H1 (cell line): Measurements from ENCODE around the gene PYGB. TPM values are rescaled to one million over a fixed set of nuclear protein-coding genes. Genes with fewer than 3 reads are reported as not detected.

Experiments used
- CTCF ChIA-PET: fragments of 300-600 bp; sonication (Branson Sonifier 250); formaldehyde crosslinking; loops from one replicate; lab custom pipeline; 2021; ENCODE audit not compliant: partially characterized antibody; lab: Charles Lee
- POLR2A ChIA-PET: fragments of 300-600 bp; sonication (Branson Sonifier 250); formaldehyde crosslinking; loops from one replicate; lab custom pipeline; 2021; ENCODE audit warnings: inconsistent platforms; ENCODE audit not compliant: partially characterized antibody; lab: Charles Lee
- DNase-seq, 2 experiments: peaks; one replicate each; pipeline versions ENCODE4 v3.0.0 to v3.0.0-alpha.2; 2010 to 2022; ENCODE audit warnings: low spot score in 2 of 2, low read depth in 1 of 2, mixed read lengths in 1 of 2
- FAIRE-seq: peaks from 2 replicates; lab custom pipeline; 2011; peaks lifted over from hg19 to GRCh38; lab: Jason Lieb, UNC
- H2AFZ ChIP-seq: 2 replicates; pipeline ENCODE4 v1.8.1; 2012; ENCODE audit warnings: low read length, inconsistent platforms
- H2AK5ac ChIP-seq: 2 replicates; pipeline ENCODE4 v1.6.1; 2013; ENCODE audit warnings: low read depth, low read length
- H2BK120ac ChIP-seq: replicated peaks from 2 replicates; pipeline ENCODE3; 2013; ENCODE audit warnings: low read depth, low read length, inconsistent platforms
- H2BK12ac ChIP-seq: 2 replicates; pipeline ENCODE4 v1.6.1; 2013; ENCODE audit warnings: low read depth, low read length
- H2BK15ac ChIP-seq: 2 replicates; pipeline ENCODE4 v1.6.1; 2013; ENCODE audit warnings: low read length
- H2BK20ac ChIP-seq: 2 replicates; pipeline ENCODE4 v1.6.1; 2013; ENCODE audit warnings: low read length
- H2BK5ac ChIP-seq: 2 replicates; pipeline ENCODE4 v1.6.1; 2013; ENCODE audit warnings: low read depth, low read length
- H3K14ac ChIP-seq: 2 replicates; pipeline ENCODE4 v1.6.1; 2013; ENCODE audit warnings: inconsistent platforms; ENCODE audit not compliant: insufficient read length
- H3K18ac ChIP-seq: 2 replicates; pipeline ENCODE4 v1.6.1; 2013; ENCODE audit warnings: low read length; ENCODE audit errors: extremely low read depth
- H3K23ac ChIP-seq: 2 replicates; pipeline ENCODE4 v1.6.1; 2013; ENCODE audit warnings: inconsistent platforms; ENCODE audit not compliant: insufficient read length
- H3K23me2 ChIP-seq: 2 replicates; pipeline ENCODE4 v1.6.1; 2013; ENCODE audit warnings: low read depth, low read length
- H3K27ac ChIP-seq: 2 replicates; pipeline ENCODE4 v1.6.1; 2011; ENCODE audit warnings: low read depth, low read length, inconsistent platforms
- H3K27me3 ChIP-seq, 4 experiments: replicated peaks in 1 of 4; 1 replicate in 1 of 4; 2 replicates in 3 of 4; pipeline versions ENCODE4 v1.6.1 to v1.8.1; 2011 to 2013; ENCODE audit warnings: low read length in 3 of 4, mild to moderate bottlenecking in 3 of 4, inconsistent platforms in 2 of 4, mixed read lengths in 2 of 4, moderate library complexity in 1 of 4; ENCODE audit not compliant: control insufficient read depth in 3 of 4, insufficient read depth in 3 of 4; ENCODE audit errors: extremely low read depth in 1 of 4
- H3K36me3 ChIP-seq, 4 experiments: 2 replicates each; pipeline versions ENCODE4 v1.6.1 to v1.8.1; 2011 to 2013; ENCODE audit warnings: mild to moderate bottlenecking in 4 of 4, low read length in 3 of 4, moderate library complexity in 2 of 4, control low read depth in 1 of 4, inconsistent platforms in 1 of 4; ENCODE audit not compliant: insufficient read depth in 4 of 4, control insufficient read depth in 2 of 4
- H3K4ac ChIP-seq: replicated peaks from 2 replicates; pipeline ENCODE3; 2013; ENCODE audit warnings: low read length, low read depth, mixed read lengths, inconsistent platforms; ENCODE audit not compliant: insufficient read length
- H3K4me1 ChIP-seq, 4 experiments: replicated peaks in 1 of 4; 1 replicate in 1 of 4; 2 replicates in 3 of 4; pipeline versions ENCODE4 v1.6.1 to v1.8.1; 2011 to 2013; ENCODE audit warnings: low read length in 3 of 4, inconsistent platforms in 2 of 4, mixed read lengths in 1 of 4; ENCODE audit not compliant: insufficient read depth in 4 of 4, control insufficient read depth in 3 of 4
- H3K4me2 ChIP-seq, 2 experiments: 2 replicates each; pipeline versions ENCODE4 v1.6.1 to v1.8.1; 2011 to 2013; ENCODE audit warnings: low read depth in 2 of 2, low read length in 2 of 2, control low read depth in 1 of 2, inconsistent platforms in 1 of 2, mild to moderate bottlenecking in 1 of 2; ENCODE audit not compliant: insufficient read depth in 1 of 2
- H3K4me3 ChIP-seq, 4 experiments: fragments of 200-600, 300-600 bp in 1 of 4; sonication (generic), shearing (Covaris generic), sonication (Bioruptor Twin) in 1 of 4; 2 replicates each; pipeline versions ENCODE4 v1.5.1 to v1.8.1; 2011 to 2016; ENCODE audit warnings: low read length in 4 of 4, low read depth in 3 of 4, control low read depth in 2 of 4, inconsistent platforms in 2 of 4, mild to moderate bottlenecking in 2 of 4, mixed read lengths in 1 of 4, moderate library complexity in 1 of 4; ENCODE audit not compliant: insufficient read depth in 2 of 4; ENCODE audit errors: extremely low read depth in 1 of 4
- H3K56ac ChIP-seq: replicated peaks from 2 replicates; pipeline ENCODE3; 2013; ENCODE audit warnings: low read depth, mild to moderate bottlenecking, mixed read lengths, low read length, inconsistent platforms; ENCODE audit not compliant: insufficient read length
- H3K79me1 ChIP-seq: 2 replicates; pipeline ENCODE4 v1.6.1; 2013; ENCODE audit warnings: low read depth, low read length, control low read depth
- H3K79me2 ChIP-seq, 2 experiments: 2 replicates each; pipeline versions ENCODE4 v1.6.1 to v1.8.1; 2012 to 2013; ENCODE audit warnings: low read length in 2 of 2, mild to moderate bottlenecking in 2 of 2, inconsistent platforms in 1 of 2; ENCODE audit not compliant: insufficient read depth in 2 of 2, control insufficient read depth in 1 of 2
- H3K9ac ChIP-seq, 4 experiments: replicated peaks in 1 of 4; 1 replicate in 1 of 4; 2 replicates in 3 of 4; pipeline versions ENCODE4 v1.6.1 to v1.8.1; 2011 to 2013; ENCODE audit warnings: low read depth in 3 of 4, low read length in 3 of 4, control low read depth in 2 of 4, mild to moderate bottlenecking in 2 of 4, moderate library complexity in 2 of 4, inconsistent platforms in 1 of 4; ENCODE audit errors: extremely low read depth in 1 of 4
- H3K9me3 ChIP-seq, 2 experiments: 2 replicates each; pipeline versions ENCODE4 v1.6.1 to v1.8.1; 2012 to 2013; ENCODE audit warnings: mild to moderate bottlenecking in 2 of 2, moderate library complexity in 2 of 2, control low read depth in 1 of 2, inconsistent platforms in 1 of 2, low read depth in 1 of 2, low read length in 1 of 2, mixed read lengths in 1 of 2; ENCODE audit not compliant: insufficient read depth in 2 of 2
- H4K20me1 ChIP-seq, 2 experiments: replicated peaks in 1 of 2; 2 replicates each; pipeline versions ENCODE3 to v1.8.1; 2011 to 2013; ENCODE audit warnings: inconsistent platforms in 2 of 2, low read length in 2 of 2, mild to moderate bottlenecking in 1 of 2; ENCODE audit not compliant: insufficient read depth in 2 of 2, control insufficient read depth in 1 of 2
- H4K5ac ChIP-seq: 2 replicates; pipeline ENCODE4 v1.6.1; 2013; ENCODE audit warnings: low read length, low read depth, mixed read lengths, inconsistent platforms; ENCODE audit not compliant: insufficient read length
- H4K8ac ChIP-seq: 2 replicates; pipeline ENCODE4 v1.8.0; 2013; ENCODE audit warnings: mild to moderate bottlenecking, moderate library complexity, low read length, inconsistent platforms; ENCODE audit not compliant: insufficient read depth; ENCODE audit errors: extremely low read depth
- H4K91ac ChIP-seq: replicated peaks from 2 replicates; pipeline ENCODE3; 2013; ENCODE audit warnings: low read length, mixed read lengths, inconsistent platforms; ENCODE audit not compliant: insufficient read length
- EZH2 ChIP-seq: fragments of 200-600 bp; sonication (generic); IDR thresholded peaks from 2 replicates; pipeline ENCODE4 v1.7.1; 2012; ENCODE audit warnings: low read depth, mild to moderate bottlenecking, moderate library complexity, low read length, inconsistent platforms; ENCODE audit not compliant: severe bottlenecking
- FOSL1 ChIP-seq: IDR thresholded peaks from 2 replicates; pipeline ENCODE4 v1.6.1; 2011; ENCODE audit warnings: mild to moderate bottlenecking, low read depth, low read length, moderate library complexity; ENCODE audit not compliant: insufficient read depth
- MAFK ChIP-seq: IDR thresholded peaks from 2 replicates; pipeline ENCODE4 v1.6.1; 2012; ENCODE audit warnings: low read depth, mild to moderate bottlenecking, improper control_type of control experiment, low read length
- RAD21 ChIP-seq, 2 experiments: IDR thresholded peaks in 1 of 2; conservative IDR thresholded peaks in 1 of 2; 2 replicates each; pipeline ENCODE4 v1.6.1; 2011; ENCODE audit warnings: low read depth in 2 of 2, low read length in 2 of 2, improper control_type of control experiment in 1 of 2, inconsistent platforms in 1 of 2, mild to moderate bottlenecking in 1 of 2, moderate library complexity in 1 of 2
- SP1 ChIP-seq: IDR thresholded peaks from 2 replicates; pipeline ENCODE4 v1.6.1; 2011; ENCODE audit warnings: low read depth, low read length
- WGBS, 2 experiments: shearing (Covaris generic) in 1 of 2; methylation state at CpG; one replicate each; pipeline versions ENCODE4 v1.1.6 to v1.1.7; 2013 to 2015; ENCODE audit warnings: low lambda C conversion rate in 2 of 2, mixed read lengths in 2 of 2, inconsistent platforms in 1 of 2, low coverage in 1 of 2, missing lambda C conversion rate in 1 of 2; ENCODE audit not compliant: insufficient replicate concordance in 2 of 2, insufficient coverage in 1 of 2, insufficient read length in 1 of 2; ENCODE audit errors: extremely low coverage in 1 of 2, missing lambda C conversion rate in 1 of 2; 5-methylcytosine and 5-hydroxymethylcytosine counted together
- polyA plus RNA-seq, 7 experiments: library from polyadenylated mRNA; depleted of rRNA in 3 of 7; stranded (reverse) in 5 of 7; unstranded in 2 of 7; fragments of >200 nt in 5 of 7; fragments of 200-250 nt in 2 of 7; gene quantifications; 1 replicate in 5 of 7; 2 replicates in 1 of 7; 4 replicates in 1 of 7; pipeline versions ENCODE4 v1.2.1 to v1.2.3, GENCODE V29; 2011 to 2013; ENCODE audit warnings: missing spikeins in 2 of 7, mixed read lengths in 2 of 7
- total RNA-seq: library from RNA; stranded (reverse); fragmentation: NEBNext Ultra II Directional; extraction: Animal tissue kit (Norgen Biotek cat#: 25700); gene quantifications from 2 replicates; pipeline ENCODE4 v1.2.1, GENCODE V29; 2021
- TF ChIP-seq, protein P1 (sequence below), 3 experiments: IDR thresholded peaks; 1 replicate in 2 of 3; 2 replicates in 1 of 3; pipeline versions ENCODE4 v1.5.1 to v1.6.1; 2011; ENCODE audit warnings: low read length in 3 of 3, mild to moderate bottlenecking in 3 of 3, inconsistent platforms in 2 of 3, low read depth in 1 of 3, moderate library complexity in 1 of 3; ENCODE audit not compliant: insufficient read depth in 1 of 3; ENCODE audit errors: control extremely low read depth in 1 of 3

PYGB gene
- total and polyA plus RNA-seq, 2 of the 8 experiments (the other 6 are each of a cell fraction or from before 2014, with no cell fraction given) = 26.6 to 56.0 TPM

DNA sequence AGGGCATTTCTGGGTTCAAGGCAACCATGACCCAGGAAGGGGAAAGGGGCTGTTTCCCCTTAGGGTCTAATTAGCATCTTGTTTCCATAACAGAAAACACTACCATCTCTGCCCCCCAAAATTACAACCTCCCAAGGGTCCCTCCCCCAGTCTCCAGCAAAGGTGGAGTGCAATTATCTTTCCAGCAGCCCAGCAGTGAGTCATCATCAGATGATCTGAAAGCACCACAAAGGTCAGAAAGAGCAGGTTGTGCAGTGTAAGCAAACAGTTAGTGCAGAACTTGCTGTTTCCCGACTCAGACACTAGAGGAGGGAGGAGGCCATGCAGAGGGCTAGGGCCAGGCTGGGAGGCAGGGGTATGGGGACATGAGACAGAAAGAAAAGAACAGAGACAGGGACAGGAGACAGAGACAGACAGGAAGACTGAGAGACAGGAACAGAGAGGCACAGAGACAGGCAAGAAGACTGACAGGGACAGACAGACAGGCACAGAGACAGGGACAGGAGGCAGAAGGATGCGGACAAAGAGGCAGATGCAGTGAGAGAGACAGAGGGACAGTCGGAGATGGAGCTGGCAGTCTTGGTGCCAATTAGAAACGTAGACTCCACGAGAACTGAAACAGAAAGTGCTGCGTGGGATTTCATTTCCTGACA is 62.5 kb downstream of the PYGB start:
- no peak overlapping the region for H3K18ac ChIP-seq
- H2BK5ac ChIP-seq = peak overlapping the region; percentile 37; the same call in 1 of the 2 replicates
- no peak overlapping the region for H3K27ac ChIP-seq
- no peak overlapping the region for H4K8ac ChIP-seq
- H3K9ac ChIP-seq = no peak overlapping the region
- no peak overlapping the region for H3K4ac ChIP-seq
- no peak overlapping the region for H3K56ac ChIP-seq
- no peak overlapping the region for H4K5ac ChIP-seq
- no peaks in the 10 kb centered on the region; the same call in none of the 2 replicates for H3K79me1 ChIP-seq
- H2AK5ac ChIP-seq = no peak overlapping the region
- FAIRE-seq (no peak), DNase-seq (no peak)
- 89% methylated on average over 6 of the region's 6 CpGs; no CpG with 5 or more reads in 1 of the 2 experiments for WGBS, 2 experiments
- H3K9me3 ChIP-seq = peaks cover 0 to 4% of the 10 kb centered on the region in 2 experiments; a peak in 1 of 4 replicates
- H2BK12ac ChIP-seq = no peak overlapping the region; the same call in 1 of the 2 replicates
- no peak overlapping the region for H3K23ac ChIP-seq
- TF ChIP-seq EZH2 (no peak), RAD21 (IDR thresholded peaks at IDR 0.05 in 1 of 2, conservative IDR thresholded peaks at IDR 0.05 in 1 of 2; ENCODE audit: low read depth in 2 of 2, low read length in 2 of 2) (peak; percentile 54 to 55), MAFK (no peak), FOSL1 (no peak), SP1 (no peak)
- TF ChIP-seq, protein P1, sequence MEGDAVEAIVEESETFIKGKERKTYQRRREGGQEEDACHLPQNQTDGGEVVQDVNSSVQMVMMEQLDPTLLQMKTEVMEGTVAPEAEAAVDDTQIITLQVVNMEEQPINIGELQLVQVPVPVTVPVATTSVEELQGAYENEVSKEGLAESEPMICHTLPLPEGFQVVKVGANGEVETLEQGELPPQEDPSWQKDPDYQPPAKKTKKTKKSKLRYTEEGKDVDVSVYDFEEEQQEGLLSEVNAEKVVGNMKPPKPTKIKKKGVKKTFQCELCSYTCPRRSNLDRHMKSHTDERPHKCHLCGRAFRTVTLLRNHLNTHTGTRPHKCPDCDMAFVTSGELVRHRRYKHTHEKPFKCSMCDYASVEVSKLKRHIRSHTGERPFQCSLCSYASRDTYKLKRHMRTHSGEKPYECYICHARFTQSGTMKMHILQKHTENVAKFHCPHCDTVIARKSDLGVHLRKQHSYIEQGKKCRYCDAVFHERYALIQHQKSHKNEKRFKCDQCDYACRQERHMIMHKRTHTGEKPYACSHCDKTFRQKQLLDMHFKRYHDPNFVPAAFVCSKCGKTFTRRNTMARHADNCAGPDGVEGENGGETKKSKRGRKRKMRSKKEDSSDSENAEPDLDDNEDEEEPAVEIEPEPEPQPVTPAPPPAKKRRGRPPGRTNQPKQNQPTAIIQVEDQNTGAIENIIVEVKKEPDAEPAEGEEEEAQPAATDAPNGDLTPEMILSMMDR (IDR thresholded peaks at IDR 0.05; ENCODE audit: control extremely low read depth in 1 of 3, insufficient read depth in 1 of 3, low read depth in 1 of 3, low read length in 3 of 3) = peak in 2 of 3 experiments; percentile 28 to 35; a peak in 2 of 4 replicates
- no peak overlapping the region for H2BK20ac ChIP-seq
- H2BK15ac ChIP-seq = no peak overlapping the region
- H3K27me3 ChIP-seq = no peaks in the 10 kb centered on the region
- H3K79me2 ChIP-seq = no peaks in the 10 kb centered on the region
- H3K23me2 ChIP-seq = 0 out of 2 replicates have a peak, but pooled peaks cover 1% of the 10 kb centered on the region
- peaks cover 0 to 10% (median 3%) of the 10 kb centered on the region in 4 experiments; a peak in 4 of 8 replicates for H3K36me3 ChIP-seq
- H2BK120ac ChIP-seq = no peak overlapping the region
- peaks cover 2% of the 10 kb centered on the region in 2 experiments for H4K20me1 ChIP-seq
- peaks cover 0 to 3% (median 0%) of the 10 kb centered on the region in 4 experiments; a peak in 2 of 7 replicates for H3K4me1 ChIP-seq
- no peak overlapping the region for H4K91ac ChIP-seq
- no peak overlapping the region for H3K4me3 ChIP-seq
- H2AFZ ChIP-seq = no peak overlapping the region
- no peak overlapping the region for H3K14ac ChIP-seq
- H3K4me2 ChIP-seq = no peak overlapping the region
- ChIA-PET POLR2A (interaction anchor here (0.5 to 0.7 kb wide), 2 partner anchors 12 to 947 kb away, joined by 3 read pairs; no protein-coding TSS in a partner anchor), CTCF (interaction anchor here (0.7 to 2.9 kb wide), 10 partner anchors 9 to 380 kb away, joined by 3 to 20 read pairs (median 4); partner anchors contain the start of gene GINS1)
